Neural progenitor cell (in vitro differentiated cells): ENCODE measurements around the gene RELT.

ENCODE experiments used
- CTCF ChIP-seq: fragments of 200-600 bp; sonication (generic); IDR thresholded peaks from 2 replicates; pipeline ENCODE4 v1.5.1; 2017; ENCODE audit warnings: antibody characterized with exemption, mild to moderate bottlenecking
- EZH2 ChIP-seq: fragments of 200-600 bp; sonication (generic); IDR thresholded peaks from 2 replicates; pipeline ENCODE4 v1.6.1; 2017; ENCODE audit warnings: antibody characterized with exemption, mild to moderate bottlenecking, moderate library complexity
- EZH2phosphoT487 ChIP-seq: fragments of 200-600 bp; sonication (generic); IDR thresholded peaks from 2 replicates; pipeline ENCODE4 v1.6.1; 2017; ENCODE audit warnings: antibody characterized with exemption

- TF ChIP-seq CTCF = no peak
- TF ChIP-seq EZH2 = no peak
- TF ChIP-seq EZH2phosphoT487 = no peak
Measured at GRCh38 chr11:73380331-73380730, 4.1 kb downstream of the RELT start.
